Glomerular visceral epithelial cell (primary cell): ENCODE measurements around the gene FAM72B.
"Not testable (repeated sequence)": the region's sequence is repeated elsewhere in the genome, so short reads cannot be mapped to it uniquely, and the experiment has no call there.

Source experiments
- DNase-seq: peaks from one replicate; pipeline ENCODE4 v3.0.0-alpha.2; 2016; ENCODE audit errors: extremely low spot score

FAM72B gene

GRCh38 chr1:121184290-121185127 lies at the start of gene FAM72B, which contains the start of gene SRGAP2C:
FAM72B (minus strand) TSS chr1:121184340; CDS start chr1:121183489, 851 bp downstream.
SRGAP2C (plus strand) TSS chr1:121184975; CDS start chr1:121187447, 2,472 bp downstream.
- peak; percentile 99 for DNase-seq

- not testable (repeated sequence) for DNase-seq
Measured at GRCh38 chr1:121232445-121233125, 48.4 kb upstream of the FAM72B start.

GRCh38 chr1:121230636-121231035 lies 46.5 kb upstream of the FAM72B start:
- DNase-seq = not testable (repeated sequence)

GRCh38 chr1:121227544-121228330 lies 43.6 kb upstream of the FAM72B start:
- DNase-seq = not testable (repeated sequence)

- not testable (repeated sequence) for DNase-seq
Measured at GRCh38 chr1:121226925-121227324, 42.8 kb upstream of the FAM72B start.

- not testable (repeated sequence) for DNase-seq
Measured at GRCh38 chr1:121226295-121226904, 42.3 kb upstream of the FAM72B start.

- not testable (repeated sequence) for DNase-seq
Measured at GRCh38 chr1:121224714-121225113, 40.6 kb upstream of the FAM72B start.

- not testable (repeated sequence) for DNase-seq
Measured at GRCh38 chr1:121221770-121222169, 37.6 kb upstream of the FAM72B start.

GRCh38 chr1:121216676-121217075 lies 32.5 kb upstream of the FAM72B start:
- DNase-seq = not testable (repeated sequence)

- DNase-seq = not testable (repeated sequence)
Measured at GRCh38 chr1:121215699-121216417, 31.7 kb upstream of the FAM72B start.

- not testable (repeated sequence) for DNase-seq
Measured at GRCh38 chr1:121214544-121215156, 30.5 kb upstream of the FAM72B start.

- DNase-seq = not testable (repeated sequence)
Measured at GRCh38 chr1:121213491-121213890, 29.4 kb upstream of the FAM72B start.

- DNase-seq = not testable (repeated sequence)
Measured at GRCh38 chr1:121210778-121211177, 26.6 kb upstream of the FAM72B start.

GRCh38 chr1:121208375-121208774 lies 24.2 kb upstream of the FAM72B start:
- DNase-seq = not testable (repeated sequence)

- not testable (repeated sequence) for DNase-seq
Measured at GRCh38 chr1:121207328-121207727, 23.2 kb upstream of the FAM72B start.

- peak; percentile 0 for DNase-seq
Measured at GRCh38 chr1:121205786-121206711, 21.9 kb upstream of the FAM72B start.

- DNase-seq = not testable (repeated sequence)
Measured at GRCh38 chr1:121202986-121203385, 18.8 kb upstream of the FAM72B start.

- peak; percentile 2 for DNase-seq
Measured at GRCh38 chr1:121200985-121201981, 17.1 kb upstream of the FAM72B start.
